Activated naive CD8-positive, alpha-beta T cell treated with anti-CD3 and anti-CD28 coated beads, Interleukin-2, amount 50 U/mL, for 24 hours (primary cell): ENCODE measurements around the gene CELSR2.

ENCODE experiments used
- ATAC-seq: fragments of 150-1000 bp; cut with Tn5 transposase; one replicate; pipeline ENCODE4 v1.10.0; 2021
- DNase-seq: peaks from one replicate; pipeline ENCODE4 v3.0.0; 2021
- H3K27ac Mint-ChIP-seq: one replicate; pipeline ENCODE4 v1.8.0; 2021; ENCODE audit warnings: mild to moderate bottlenecking, mixed read lengths
- H3K27me3 Mint-ChIP-seq: one replicate; pipeline ENCODE4 v1.8.0; 2021; ENCODE audit warnings: mixed read lengths
- H3K36me3 Mint-ChIP-seq: one replicate; pipeline ENCODE4 v1.8.0; 2021; ENCODE audit warnings: low read depth, mixed read lengths
- H3K4me1 Mint-ChIP-seq: one replicate; pipeline ENCODE4 v1.8.0; 2021; ENCODE audit warnings: mixed read lengths
- H3K4me3 Mint-ChIP-seq: one replicate; pipeline ENCODE4 v1.8.0; 2021; ENCODE audit warnings: mild to moderate bottlenecking, moderate library complexity, mixed read lengths
- H3K9me3 Mint-ChIP-seq: one replicate; pipeline ENCODE4 v1.8.0; 2021; ENCODE audit warnings: mixed read lengths

Gene CELSR2

DNA sequence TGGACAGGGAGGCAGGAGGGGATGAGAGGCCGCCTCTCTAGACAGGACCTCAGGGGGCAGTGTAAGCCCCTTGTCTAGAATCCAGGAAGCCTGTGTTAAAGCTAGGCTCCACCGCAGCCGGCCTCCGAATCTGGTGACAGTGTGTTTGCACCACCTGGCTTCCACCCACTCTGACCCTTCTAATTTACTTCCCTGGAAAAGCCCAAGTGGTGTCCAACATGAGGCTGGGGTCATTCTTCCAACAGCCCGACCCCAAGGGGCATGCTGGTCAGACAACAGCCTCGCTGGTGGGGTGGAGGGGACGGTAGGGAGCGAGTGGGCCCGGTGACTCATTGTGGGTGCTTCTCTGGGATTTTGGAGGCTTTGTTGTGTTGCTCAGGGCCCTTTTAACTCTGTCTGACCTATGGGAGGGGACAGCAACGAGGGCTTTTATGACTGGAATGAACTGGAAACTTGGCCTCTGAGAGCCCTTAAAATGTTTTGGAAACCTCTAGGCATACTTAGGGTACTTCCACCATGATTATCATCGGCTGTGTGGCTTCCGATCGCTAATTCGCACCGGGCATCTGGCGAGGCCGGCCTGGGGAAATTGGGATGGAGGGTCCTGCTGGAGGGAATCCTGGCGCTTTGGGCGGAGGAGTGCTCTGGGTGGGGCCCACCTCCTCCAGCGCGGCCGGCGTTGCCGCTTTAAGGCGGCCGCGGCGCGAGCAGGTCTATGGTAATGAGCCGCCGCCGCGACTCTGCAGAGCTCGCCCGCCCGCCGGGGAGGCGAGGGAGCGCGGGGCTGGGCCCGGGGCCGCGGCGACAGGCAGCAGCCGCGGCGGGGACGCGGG, at the start of gene CELSR2:
TSS of gene CELSR2 (plus strand) at position 743 of the 833 bp plus-strand sequence. CDS start 541 bp downstream, outside the sequence.
- peak; percentile 58 for DNase-seq
- Mint-ChIP-seq H3K9me3 (no peaks in the 10 kb centered on the region), H3K4me3 (peak within 1 kb of the TSS; percentile 66), H3K27ac (no peak within 1 kb of the TSS), H3K36me3 (no peaks in the 10 kb centered on the region), H3K4me1 (peaks cover 5% of the 10 kb centered on the region), H3K27me3 (peaks cover 2% of the 10 kb centered on the region)
- ATAC-seq, result peak; percentile 72

GRCh38 chr1:109199710-109200109, 49.6 kb upstream of the CELSR2 start:
- Mint-ChIP-seq H3K4me1 (peaks cover 22% of the 10 kb centered on the region), H3K36me3 (no peaks in the 10 kb centered on the region), H3K4me3 (no peak overlapping the region), H3K27ac (peak overlapping the region; percentile 46), H3K9me3 (no peaks in the 10 kb centered on the region), H3K27me3 (no peaks in the 10 kb centered on the region)
- ATAC-seq (no peak), DNase-seq (no peak)

DNA sequence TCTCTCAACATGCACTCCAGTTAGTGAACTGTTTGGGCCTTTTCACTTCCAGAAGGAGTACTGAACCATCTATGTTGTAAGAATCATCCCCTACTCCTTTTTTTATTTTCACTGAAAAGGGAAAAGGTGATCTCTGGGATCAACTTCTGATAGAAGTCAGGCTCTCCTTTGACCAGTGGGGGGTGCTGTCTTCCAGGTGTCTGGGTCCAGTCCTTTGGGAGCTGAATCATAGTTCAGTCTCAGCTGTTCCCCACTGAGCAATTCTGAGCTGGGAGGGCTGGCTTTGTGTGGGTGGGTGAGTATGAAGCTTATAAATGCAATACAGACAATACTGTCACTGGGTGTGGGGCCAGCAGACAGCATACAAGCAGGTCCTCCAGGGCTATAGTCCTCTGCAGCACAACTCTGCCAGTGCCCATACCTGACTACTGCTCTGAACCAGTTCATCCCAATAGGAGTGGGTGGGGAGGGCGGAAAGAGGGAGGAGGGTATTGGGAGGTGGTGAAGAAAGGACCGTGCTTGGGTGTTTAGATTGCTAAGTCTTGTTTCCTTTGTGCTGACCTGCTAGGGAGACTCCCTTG, 48.1 kb upstream of the CELSR2 start:
- ATAC-seq (peak; percentile 98), DNase-seq (peak; percentile 78)
- Mint-ChIP-seq H3K9me3 (no peaks in the 10 kb centered on the region), H3K36me3 (no peaks in the 10 kb centered on the region), H3K4me1 (peaks cover 22% of the 10 kb centered on the region), H3K4me3 (no peak overlapping the region), H3K27me3 (no peaks in the 10 kb centered on the region), H3K27ac (no peak overlapping the region)

DNA sequence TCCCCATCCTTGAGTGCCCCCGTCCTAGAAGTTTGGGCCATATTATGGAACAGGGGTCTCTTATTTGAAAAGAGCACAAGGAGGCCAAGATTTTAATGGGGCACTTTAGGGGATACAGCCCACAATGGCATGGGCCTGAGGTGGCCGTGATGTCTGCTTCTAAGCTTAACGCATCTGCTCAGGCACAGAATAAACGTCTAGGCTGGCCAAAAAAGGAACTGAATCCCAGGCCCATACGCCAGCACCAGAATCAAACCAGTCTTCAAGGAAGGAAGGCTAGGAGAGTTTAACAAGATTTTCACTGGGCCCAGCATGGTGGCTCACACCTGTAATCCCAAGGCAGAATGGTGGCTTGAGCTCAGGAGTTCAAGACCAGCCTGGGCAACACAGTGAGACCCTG, 44.9 kb upstream of the CELSR2 start:
- Mint-ChIP-seq H3K4me3 (no peak overlapping the region), H3K9me3 (no peaks in the 10 kb centered on the region), H3K4me1 (peaks cover 11% of the 10 kb centered on the region), H3K27ac (no peak overlapping the region), H3K36me3 (no peaks in the 10 kb centered on the region), H3K27me3 (no peaks in the 10 kb centered on the region)
- DNase-seq, result no peak
- no peak for ATAC-seq

GRCh38 chr1:109206339-109206738, 43.0 kb upstream of the CELSR2 start:
- DNase-seq, result no peak
- H3K27me3 Mint-ChIP-seq, result no peaks in the 10 kb centered on the region
- no peaks in the 10 kb centered on the region for H3K36me3 Mint-ChIP-seq
- ATAC-seq, result no peak
- no peak overlapping the region for H3K27ac Mint-ChIP-seq
- peaks cover 3% of the 10 kb centered on the region for H3K4me1 Mint-ChIP-seq
- no peaks in the 10 kb centered on the region for H3K9me3 Mint-ChIP-seq
- no peak overlapping the region for H3K4me3 Mint-ChIP-seq

GRCh38 chr1:109207467-109208103, 41.8 kb upstream of the CELSR2 start:
- Mint-ChIP-seq H3K27ac (no peak overlapping the region), H3K4me3 (no peak overlapping the region), H3K36me3 (no peaks in the 10 kb centered on the region), H3K27me3 (no peaks in the 10 kb centered on the region), H3K9me3 (no peaks in the 10 kb centered on the region), H3K4me1 (no peaks in the 10 kb centered on the region)
- ATAC-seq, result no peak
- DNase-seq, result no peak

- H3K4me3 Mint-ChIP-seq, result no peak overlapping the region
- H3K36me3 Mint-ChIP-seq, result no peaks in the 10 kb centered on the region
- no peak overlapping the region for H3K27ac Mint-ChIP-seq
- no peak for ATAC-seq
- no peaks in the 10 kb centered on the region for H3K9me3 Mint-ChIP-seq
- DNase-seq, result no peak
- no peaks in the 10 kb centered on the region for H3K27me3 Mint-ChIP-seq
- peaks cover 3% of the 10 kb centered on the region for H3K4me1 Mint-ChIP-seq
Measured at GRCh38 chr1:109208394-109208793, 40.9 kb upstream of the CELSR2 start.

- H3K27ac Mint-ChIP-seq, result no peak overlapping the region
- DNase-seq (no peak), ATAC-seq (no peak)
- peaks cover 4% of the 10 kb centered on the region for H3K4me1 Mint-ChIP-seq
- no peaks in the 10 kb centered on the region for H3K9me3 Mint-ChIP-seq
- H3K27me3 Mint-ChIP-seq, result no peaks in the 10 kb centered on the region
- H3K36me3 Mint-ChIP-seq, result no peaks in the 10 kb centered on the region
- no peak overlapping the region for H3K4me3 Mint-ChIP-seq
Measured at GRCh38 chr1:109208836-109209463, 40.4 kb upstream of the CELSR2 start.

DNA sequence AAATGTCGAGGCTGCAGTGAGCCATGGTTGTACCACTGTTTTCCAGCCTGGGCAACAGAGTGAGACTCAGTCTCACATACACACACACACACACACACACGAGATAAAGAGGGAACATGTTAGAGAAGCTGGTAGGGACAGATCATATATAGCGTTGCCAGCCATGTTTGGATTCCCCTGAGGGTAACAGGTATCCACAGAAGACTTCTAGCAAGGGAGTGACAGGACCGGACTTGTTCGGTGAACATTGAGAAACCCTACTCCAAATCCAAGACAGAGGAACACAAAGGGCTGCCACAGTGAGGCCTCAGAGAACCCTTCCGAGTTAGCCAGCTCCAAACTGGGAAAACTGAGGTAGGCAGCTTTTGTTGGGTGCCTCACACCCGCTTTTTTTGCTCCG, 39.3 kb upstream of the CELSR2 start:
- peaks cover 11% of the 10 kb centered on the region for H3K4me1 Mint-ChIP-seq
- peaks cover 6% of the 10 kb centered on the region for H3K36me3 Mint-ChIP-seq
- no peak overlapping the region for H3K27ac Mint-ChIP-seq
- ATAC-seq, result no peak
- no peaks in the 10 kb centered on the region for H3K9me3 Mint-ChIP-seq
- H3K27me3 Mint-ChIP-seq, result no peaks in the 10 kb centered on the region
- no peak overlapping the region for H3K4me3 Mint-ChIP-seq
- no peak for DNase-seq

- no peak for DNase-seq
- peak overlapping the region; percentile 99 for H3K4me3 Mint-ChIP-seq
- peaks cover 32% of the 10 kb centered on the region for H3K36me3 Mint-ChIP-seq
- peaks cover 36% of the 10 kb centered on the region for H3K4me1 Mint-ChIP-seq
- H3K27me3 Mint-ChIP-seq, result no peaks in the 10 kb centered on the region
- no peaks in the 10 kb centered on the region for H3K9me3 Mint-ChIP-seq
- ATAC-seq, result no peak
- H3K27ac Mint-ChIP-seq, result peak overlapping the region; percentile 94
Measured at GRCh38 chr1:109213345-109213823, 36.0 kb upstream of the CELSR2 start.

DNA sequence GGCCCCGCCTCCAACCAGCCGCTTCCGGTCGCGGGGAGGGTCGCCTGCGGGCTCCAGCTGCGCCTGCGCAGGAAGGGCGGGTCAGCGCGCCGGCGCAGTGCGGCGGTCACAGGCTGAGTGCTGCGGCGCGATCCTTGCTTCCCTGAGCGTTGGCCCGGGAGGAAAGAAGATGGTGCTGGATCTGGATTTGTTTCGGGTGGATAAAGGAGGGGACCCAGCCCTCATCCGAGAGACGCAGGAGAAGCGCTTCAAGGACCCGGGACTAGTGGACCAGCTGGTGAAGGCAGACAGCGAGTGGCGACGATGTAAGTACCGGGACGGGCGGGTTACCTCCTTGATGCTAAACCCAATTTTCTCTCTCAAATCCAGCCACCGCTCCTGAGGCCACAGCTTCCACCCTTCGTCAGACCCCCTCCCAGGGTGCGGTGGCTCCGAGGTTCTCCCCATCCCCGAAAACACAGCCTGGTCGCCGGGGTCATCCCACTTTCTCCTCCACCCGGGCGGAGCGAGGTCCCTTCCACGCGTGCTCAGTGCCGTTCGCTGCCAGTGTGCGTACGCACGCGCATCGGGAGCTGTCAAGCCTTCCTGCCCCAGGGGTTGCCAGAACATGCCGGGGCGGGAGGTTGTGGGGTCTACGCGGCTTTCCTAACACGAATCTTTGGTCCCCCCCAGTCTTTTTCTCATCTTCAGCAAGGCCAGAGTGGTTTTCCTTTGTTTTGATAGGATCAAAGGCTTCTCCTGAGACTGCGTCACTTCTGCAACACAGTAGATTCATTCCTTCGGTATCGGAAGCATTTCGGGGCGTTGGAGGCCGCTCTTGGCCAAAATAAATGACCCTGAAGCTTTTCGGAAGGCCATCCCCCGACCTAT, 35.3 kb upstream of the CELSR2 start, which contains the start of gene SARS1:
TSS of gene SARS1 (plus strand) at position 95 of the 870 bp plus-strand sequence. CDS start at position 170, 75 bp downstream.
- Mint-ChIP-seq H3K27me3 (no peaks in the 10 kb centered on the region), H3K9me3 (no peaks in the 10 kb centered on the region), H3K4me1 (peaks cover 40% of the 10 kb centered on the region), H3K4me3 (peak within 1 kb of the TSS; percentile 99), H3K27ac (peak within 1 kb of the TSS; percentile 94), H3K36me3 (peaks cover 37% of the 10 kb centered on the region)
- DNase-seq (peak; percentile 90), ATAC-seq (peak; percentile 89)

- peak overlapping the region; percentile 94 for H3K27ac Mint-ChIP-seq
- no peaks in the 10 kb centered on the region for H3K27me3 Mint-ChIP-seq
- H3K36me3 Mint-ChIP-seq, result peaks cover 39% of the 10 kb centered on the region
- peak; percentile 70 for ATAC-seq
- H3K9me3 Mint-ChIP-seq, result no peaks in the 10 kb centered on the region
- peak; percentile 41 for DNase-seq
- H3K4me1 Mint-ChIP-seq, result peaks cover 40% of the 10 kb centered on the region
- peak overlapping the region; percentile 99 for H3K4me3 Mint-ChIP-seq
Measured at GRCh38 chr1:109214695-109215623, 34.4 kb upstream of the CELSR2 start.

DNA sequence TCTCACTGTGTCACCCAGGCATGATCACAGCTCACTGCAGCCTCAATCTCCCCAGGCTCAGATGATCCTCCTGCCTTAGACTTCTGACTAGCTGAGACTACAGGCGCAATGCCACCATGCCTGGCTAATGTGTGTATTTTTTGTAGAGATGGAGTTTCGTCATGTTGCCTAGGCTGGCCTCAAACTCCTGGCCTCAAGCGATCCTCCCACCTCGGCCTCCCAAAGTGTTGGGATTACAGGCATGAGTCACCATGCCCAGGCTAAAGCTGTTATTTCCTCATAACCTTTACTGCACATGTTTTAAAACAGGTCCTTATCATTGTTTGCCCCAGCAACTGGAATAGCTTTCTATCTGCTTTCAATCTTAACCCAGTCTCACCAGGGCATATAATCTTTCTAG, 32.7 kb upstream of the CELSR2 start:
- Mint-ChIP-seq H3K4me1 (peaks cover 51% of the 10 kb centered on the region), H3K4me3 (peak overlapping the region; percentile 99), H3K36me3 (peaks cover 50% of the 10 kb centered on the region), H3K27ac (peak overlapping the region; percentile 94), H3K27me3 (no peaks in the 10 kb centered on the region), H3K9me3 (no peaks in the 10 kb centered on the region)
- DNase-seq (no peak), ATAC-seq (no peak)
